K562 (cell line): ENCODE data around the gene MICAL2. TPM values are rescaled to one million over a fixed set of nuclear protein-coding genes. Genes with fewer than 3 reads are reported as not detected.
A peak's percentile ranks its signal among the peaks of the same experiment; 100 is the strongest.

ENCODE experiments used
- ATAC-seq: fragments of 200-7000 bp; cut with Tn5 transposase; 3 replicates; pipeline ENCODE4 v1.9.1; 2020; ENCODE audit warnings: moderate library complexity
- BruUV-seq: library from RNA; stranded (reverse); fragments of 400-500 nt; replicated peaks from 2 replicates; lab custom pipeline; 2021; lab: Mats Ljungman, UMichigan
- CTCF ChIA-PET: fragments of 300-600 bp; formaldehyde crosslinking; extraction: SDS; loops from one replicate; lab custom pipeline; 2021; ENCODE audit warnings: low intra/inter-chr PET ratio; lab: Yijun Ruan, JAX
- POLR2A ChIA-PET: fragments of 300-600, 350-650 bp; sonication (Branson Sonifier 250); formaldehyde crosslinking; extraction: SDS; loops from one replicate; lab custom pipeline; 2021; ENCODE audit warnings: antibody characterized with exemption, inconsistent platforms; lab: Yijun Ruan, JAX
- DNase-seq, 4 experiments: peaks; one replicate each; pipeline versions ENCODE4 v3.0.0 to v3.0.0-alpha.2; 2011 to 2018; ENCODE audit warnings: low spot score in 3 of 4, mixed read lengths in 3 of 4; ENCODE audit errors: extremely low read depth in 1 of 4
- FAIRE-seq: peaks from 2 replicates; lab custom pipeline; 2011; peaks lifted over from hg19 to GRCh38; lab: Jason Lieb, UNC
- H2AFZ ChIP-seq: 2 replicates; pipeline ENCODE4 v1.6.0; 2011; ENCODE audit warnings: low read depth, low read length, control low read depth, inconsistent platforms
- H3K27ac ChIP-seq: fragments of 200-600 bp; 3 replicates; pipeline ENCODE4 v1.8.0; 2011; ENCODE audit warnings: low read depth, mild to moderate bottlenecking, control low read depth, inconsistent platforms, low read length, moderate library complexity, mixed read lengths; ENCODE audit errors: extremely low read depth
- H3K27me3 ChIP-seq, 2 experiments: fragments of 300-600 bp in 1 of 2; 2 replicates in 1 of 2; 3 replicates in 1 of 2; pipeline versions ENCODE4 v1.6.0 to v1.8.0; 2011; ENCODE audit warnings: inconsistent platforms in 2 of 2, low read length in 2 of 2, mild to moderate bottlenecking in 1 of 2, mixed read lengths in 1 of 2, moderate library complexity in 1 of 2; ENCODE audit not compliant: control insufficient read depth in 2 of 2, insufficient read depth in 2 of 2
- H3K36me3 ChIP-seq: fragments of 300-600 bp; 3 replicates; pipeline ENCODE4 v1.8.0; 2011; ENCODE audit warnings: mild to moderate bottlenecking, low read length, inconsistent platforms; ENCODE audit not compliant: control insufficient read depth, insufficient read depth
- H3K4me1 ChIP-seq, 2 experiments: fragments of 200-600 bp in 1 of 2; replicated peaks in 1 of 2; 2 replicates in 1 of 2; 3 replicates in 1 of 2; pipeline versions ENCODE4 v1.5.1 to v1.8.0; 2011; ENCODE audit warnings: inconsistent platforms in 2 of 2, low read length in 2 of 2, mild to moderate bottlenecking in 1 of 2, mixed read lengths in 1 of 2, moderate library complexity in 1 of 2; ENCODE audit not compliant: control insufficient read depth in 2 of 2, insufficient read depth in 2 of 2
- H3K4me2 ChIP-seq: 2 replicates; pipeline ENCODE4 v1.6.1; 2011; ENCODE audit warnings: low read length, control low read depth, inconsistent platforms, mixed read lengths; ENCODE audit not compliant: insufficient read depth
- H3K4me3 ChIP-seq: fragments of 200-600 bp; sonication (generic), shearing (Covaris generic); 2 replicates; pipeline ENCODE4 v1.5.1; 2016; ENCODE audit warnings: control low read depth, inconsistent platforms
- H3K79me2 ChIP-seq: fragments of 200-600 bp; 3 replicates; pipeline ENCODE4 v1.8.0; 2011; ENCODE audit warnings: low read length, inconsistent platforms; ENCODE audit not compliant: control insufficient read depth, insufficient read depth
- H3K9ac ChIP-seq, 2 experiments: 2 replicates each; pipeline versions ENCODE4 v1.6.0 to v1.6.1; 2011; ENCODE audit warnings: low read depth in 2 of 2, low read length in 2 of 2, control low read depth in 1 of 2, inconsistent platforms in 1 of 2, mild to moderate bottlenecking in 1 of 2, mixed read lengths in 1 of 2; ENCODE audit not compliant: insufficient read depth in 1 of 2
- H3K9me1 ChIP-seq: one replicate; pipeline ENCODE4 v1.6.0; 2011; ENCODE audit warnings: inconsistent platforms, mild to moderate bottlenecking, low read length, moderate library complexity; ENCODE audit not compliant: control insufficient read depth, insufficient read depth
- H3K9me3 ChIP-seq: replicated peaks from 2 replicates; pipeline ENCODE4 v1.5.1; 2011; ENCODE audit warnings: low read depth, low read length, inconsistent platforms; ENCODE audit not compliant: control insufficient read depth, insufficient read depth
- H4K20me1 ChIP-seq: replicated peaks from 2 replicates; pipeline ENCODE4 v1.6.1; 2011; ENCODE audit warnings: low read length, inconsistent platforms, mixed read lengths; ENCODE audit not compliant: control insufficient read depth, insufficient read depth
- BCL6 ChIP-seq: fragments of 250-450 bp; sonication (Bioruptor Pico); IDR thresholded peaks from 2 replicates; pipeline ENCODE4 v1.4.0; 2020
- DDX20 ChIP-seq: fragments of 450-650 bp; IDR thresholded peaks from 2 replicates; pipeline ENCODE4 v1.6.1; 2016; ENCODE audit warnings: missing genetic modification characterization, low read depth, mild to moderate bottlenecking, missing compliant biosample characterization, moderate library complexity
- ETS2 ChIP-seq: IDR thresholded peaks from 2 replicates; pipeline ENCODE4 v1.6.1; 2016; ENCODE audit warnings: borderline replicate concordance, missing genetic modification characterization, mild to moderate bottlenecking, moderate library complexity, missing compliant biosample characterization; ENCODE audit not compliant: poor library complexity, severe bottlenecking
- MEIS2 ChIP-seq: fragments of 450-650 bp; IDR thresholded peaks from 2 replicates; pipeline ENCODE4 v1.6.1; 2014; ENCODE audit warnings: mild to moderate bottlenecking; ENCODE audit not compliant: partially characterized antibody
- NFIC ChIP-seq: fragments of 450-650 bp; IDR thresholded peaks from 2 replicates; pipeline ENCODE4 v1.6.1; 2017; ENCODE audit warnings: mild to moderate bottlenecking, inconsistent platforms
- NR2C2 ChIP-seq, 2 experiments: fragments of 200-800 bp in 1 of 2; sonication (Bioruptor generic) in 1 of 2; sonication (generic) in 1 of 2; formaldehyde crosslinking in 1 of 2; IDR thresholded peaks; 2 replicates each; pipeline versions ENCODE4 v1.6.1 to v1.8.0; 2016 to 2022; ENCODE audit warnings: mild to moderate bottlenecking in 1 of 2, missing compliant biosample characterization in 1 of 2, missing genetic modification characterization in 1 of 2, missing genetic modification reagents in 1 of 2
- TAL1 ChIP-seq: fragments of 450-650 bp; IDR thresholded peaks from 2 replicates; pipeline ENCODE4 v1.6.1; 2016; ENCODE audit warnings: mild to moderate bottlenecking
- U2AF1 ChIP-seq: fragments of 200-400 bp; formaldehyde crosslinking; optimal IDR thresholded peaks from 2 replicates; pipeline ENCODE3; 2017; ENCODE audit warnings: mild to moderate bottlenecking, low read depth, low read length, moderate library complexity
- WGBS: fragments of 100-300 bp; shearing (Covaris generic); methylation state at CpG from one replicate; pipeline ENCODE4 v1.1.6; 2016; ENCODE audit warnings: low coverage, mixed read lengths; ENCODE audit not compliant: insufficient coverage; ENCODE audit errors: missing lambda C conversion rate; 5-methylcytosine and 5-hydroxymethylcytosine counted together
- in situ Hi-C: fragments of 300-500 bp; cut with MboI; formaldehyde crosslinking; loops from 4 replicates; pipeline ENCODE4 v1.15.0; 2018; ENCODE audit warnings: inconsistent platforms, mixed read lengths
- intact Hi-C: fragments of 100-400 bp; cut with micrococcal nuclease; formaldehyde crosslinking; loops from 2 replicates; pipeline ENCODE4 v1.14.2; 2022
- polyA plus RNA-seq, 8 experiments: library from polyadenylated mRNA; depleted of rRNA in 4 of 8; stranded (reverse) in 5 of 8; unstranded in 3 of 8; fragments of >200 nt; fragmentation: Nextera tagmentation in 2 of 8; fragmentation: Illumina TruSeq in 1 of 8; extraction: Ambion mirVana in 2 of 8; extraction: Trizol in 1 of 8; gene quantifications; 2 replicates each; pipeline versions ENCODE4 v1.2.1 to v1.2.3, GENCODE V29; 2011 to 2014; ENCODE audit warnings: inconsistent platforms in 1 of 8, missing spikeins in 1 of 8
- total RNA-seq, 7 experiments: library from RNA; depleted of rRNA in 6 of 7; stranded (reverse); fragments of >200 nt in 6 of 7; fragmentation: Illumina TruSeq in 2 of 7; extraction: Trizol in 2 of 7; gene quantifications; 2 replicates each; pipeline versions ENCODE4 v1.2.1 to v1.2.3, GENCODE V29; 2011 to 2021; ENCODE audit warnings: low replicate concordance in 1 of 7
- TF ChIP-seq, protein P1 (sequence below): fragments of 250-450 bp; sonication (Bioruptor Pico); IDR thresholded peaks from 2 replicates; pipeline ENCODE4 v1.4.0; 2020; ENCODE audit warnings: mild to moderate bottlenecking
- TF ChIP-seq, protein P2 (sequence below): fragments of 250-450 bp; sonication (Bioruptor Pico); IDR thresholded peaks from 2 replicates; pipeline ENCODE4 v1.8.0; 2022; ENCODE audit warnings: moderate library complexity, mild to moderate bottlenecking, inconsistent platforms
- TF ChIP-seq, protein P3 (sequence below): fragments of 250-450 bp; sonication (Bioruptor Pico); IDR thresholded peaks from 2 replicates; pipeline ENCODE4 v1.5.0; 2021

The MICAL2 gene
- total and polyA plus RNA-seq, 9 of the 15 experiments (the other 6 are each of a cell fraction or from before 2014, with no cell fraction given) = 4.7 to 64.2 (median 33.6) TPM

DNA sequence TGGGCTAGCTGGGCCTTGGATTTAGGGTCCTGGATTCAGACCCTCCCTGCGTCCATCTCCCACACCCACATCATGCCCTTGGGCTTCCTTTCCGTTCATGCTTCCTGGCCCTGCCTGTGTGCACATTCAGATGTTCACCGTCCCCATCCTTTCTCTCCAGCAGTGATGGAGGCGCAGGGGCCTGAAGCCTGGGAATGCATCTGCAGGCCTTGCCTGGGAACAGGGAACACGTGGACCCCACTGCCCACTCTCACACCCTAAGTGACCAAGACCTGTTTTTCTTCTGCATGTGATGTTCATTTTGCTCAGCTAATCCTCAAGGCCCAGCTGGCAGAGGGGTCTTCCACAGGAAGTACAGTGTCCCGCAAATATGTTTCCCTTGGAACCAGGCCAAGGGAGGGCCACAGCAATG is 175.4 kb downstream of the MICAL2 start:
- in situ Hi-C loops = loop anchor here (5.0 to 10.0 kb wide), 2 partner anchors 239 to 471 kb away; no protein-coding TSS in a partner anchor
- H3K9ac ChIP-seq = no peak overlapping the region
- H3K36me3 ChIP-seq = no peaks in the 10 kb centered on the region
- POLR2A ChIA-PET = no interaction called here
- H4K20me1 ChIP-seq = no peaks in the 10 kb centered on the region
- H3K4me1 ChIP-seq = peaks cover 13 to 26% of the 10 kb centered on the region in 2 experiments; a peak in 4 of 5 replicates
- TF ChIP-seq NFIC = 0 out of 2 replicates have a peak, but pooled peaks have one; percentile 14
- no peak for TF ChIP-seq TAL1
- TF ChIP-seq, all 486 proteins: peak for 1
- intact Hi-C loops = loop anchor here (5.0 kb wide), 1 partner anchor 46 kb away; no protein-coding TSS in a partner anchor
- no peak overlapping the region for H2AFZ ChIP-seq
- no peak for ATAC-seq
- no peaks in the 10 kb centered on the region; a peak in 1 of 5 replicates for H3K27me3 ChIP-seq
- no peak for FAIRE-seq
- peaks cover 4% of the 10 kb centered on the region for H3K9me1 ChIP-seq
- no peak overlapping the region for H3K4me3 ChIP-seq
- no peak for DNase-seq
- H3K79me2 ChIP-seq = no peaks in the 10 kb centered on the region
- no peak overlapping the region for H3K27ac ChIP-seq
- H3K4me2 ChIP-seq = no peak overlapping the region
- no TSS peak for BruUV-seq
- CTCF ChIA-PET = no interaction called here
- H3K9me3 ChIP-seq = no peaks in the 10 kb centered on the region
- WGBS = 40% methylated on average over 6 of the region's 6 CpGs

DNA sequence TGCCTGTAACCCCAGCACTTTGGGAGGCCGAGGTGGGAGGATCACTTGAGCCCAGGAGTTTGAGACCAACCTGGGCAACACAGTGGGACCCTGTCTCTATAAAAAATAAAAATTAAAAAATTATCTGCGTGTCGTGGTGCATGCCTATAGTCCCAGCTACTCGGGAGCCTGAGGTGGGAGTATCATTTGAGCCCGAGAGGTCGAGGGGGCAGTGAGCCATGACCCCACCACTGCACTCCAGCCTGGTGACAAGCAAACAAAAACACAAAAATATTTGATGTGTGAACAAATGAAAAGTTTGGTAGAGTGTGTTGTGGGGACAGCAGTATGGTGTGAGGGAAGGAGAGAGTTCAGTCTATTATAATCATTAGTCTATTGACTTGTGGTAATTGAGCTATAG is 176.2 kb downstream of the MICAL2 start:
- no peaks in the 10 kb centered on the region for H3K36me3 ChIP-seq
- no peaks in the 10 kb centered on the region for H3K79me2 ChIP-seq
- ChIA-PET CTCF (no interaction called here), POLR2A (no interaction called here)
- H3K4me3 ChIP-seq = no peak overlapping the region
- peaks cover 2% of the 10 kb centered on the region for H3K9me1 ChIP-seq
- no peak overlapping the region for H2AFZ ChIP-seq
- FAIRE-seq = no peak
- 32% methylated on average over 6 of the region's 6 CpGs for WGBS
- H3K4me2 ChIP-seq = no peak overlapping the region
- in situ Hi-C loops = loop anchor here (5.0 to 10.0 kb wide), 2 partner anchors 239 to 472 kb away; no protein-coding TSS in a partner anchor
- no TSS peak for BruUV-seq
- no peaks in the 10 kb centered on the region; a peak in 1 of 5 replicates for H3K27me3 ChIP-seq
- no peak overlapping the region for H3K27ac ChIP-seq
- no peak for ATAC-seq
- no peak for DNase-seq
- intact Hi-C loops = loop anchor here (5.0 kb wide), 1 partner anchor 46 kb away; no protein-coding TSS in a partner anchor
- no peak overlapping the region for H3K9ac ChIP-seq
- no peaks in the 10 kb centered on the region for H4K20me1 ChIP-seq
- no peaks in the 10 kb centered on the region for H3K9me3 ChIP-seq
- peaks cover 15 to 19% of the 10 kb centered on the region in 2 experiments; a peak in 3 of 5 replicates for H3K4me1 ChIP-seq
- TF ChIP-seq U2AF1 (no peak), MEIS2 (no peak), NR2C2 (CRISPR knock-in tag; IDR thresholded peaks at IDR 0.05) (no peak), NR2C2 (tag; IDR thresholded peaks at IDR 0.05) (no peak), BCL6 (CRISPR knock-in tag) (no peak), DDX20 (tag) (no peak), ETS2 (tag) (no peak)
- TF ChIP-seq, protein P1, sequence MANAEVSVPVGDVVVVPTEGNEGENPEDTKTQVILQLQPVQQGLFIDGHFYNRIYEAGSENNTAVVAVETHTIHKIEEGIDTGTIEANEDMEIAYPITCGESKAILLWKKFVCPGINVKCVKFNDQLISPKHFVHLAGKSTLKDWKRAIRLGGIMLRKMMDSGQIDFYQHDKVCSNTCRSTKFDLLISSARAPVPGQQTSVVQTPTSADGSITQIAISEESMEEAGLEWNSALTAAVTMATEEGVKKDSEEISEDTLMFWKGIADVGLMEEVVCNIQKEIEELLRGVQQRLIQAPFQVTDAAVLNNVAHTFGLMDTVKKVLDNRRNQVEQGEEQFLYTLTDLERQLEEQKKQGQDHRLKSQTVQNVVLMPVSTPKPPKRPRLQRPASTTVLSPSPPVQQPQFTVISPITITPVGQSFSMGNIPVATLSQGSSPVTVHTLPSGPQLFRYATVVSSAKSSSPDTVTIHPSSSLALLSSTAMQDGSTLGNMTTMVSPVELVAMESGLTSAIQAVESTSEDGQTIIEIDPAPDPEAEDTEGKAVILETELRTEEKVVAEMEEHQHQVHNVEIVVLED (CRISPR knock-in tag) = no peak
- TF ChIP-seq, protein P2, sequence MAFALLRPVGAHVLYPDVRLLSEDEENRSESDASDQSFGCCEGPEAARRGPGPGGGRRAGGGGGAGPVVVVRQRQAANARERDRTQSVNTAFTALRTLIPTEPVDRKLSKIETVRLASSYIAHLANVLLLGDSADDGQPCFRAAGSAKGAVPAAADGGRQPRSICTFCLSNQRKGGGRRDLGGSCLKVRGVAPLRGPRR = no peak
- TF ChIP-seq, protein P3, sequence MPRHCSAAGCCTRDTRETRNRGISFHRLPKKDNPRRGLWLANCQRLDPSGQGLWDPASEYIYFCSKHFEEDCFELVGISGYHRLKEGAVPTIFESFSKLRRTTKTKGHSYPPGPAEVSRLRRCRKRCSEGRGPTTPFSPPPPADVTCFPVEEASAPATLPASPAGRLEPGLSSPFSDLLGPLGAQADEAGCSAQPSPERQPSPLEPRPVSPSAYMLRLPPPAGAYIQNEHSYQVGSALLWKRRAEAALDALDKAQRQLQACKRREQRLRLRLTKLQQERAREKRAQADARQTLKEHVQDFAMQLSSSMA = no peak
